Adrenal gland (tissue), 12 donors: ENCODE results near the gene PTPN14. TPM values are rescaled to one million over a fixed set of nuclear protein-coding genes. Genes with fewer than 3 reads are reported as not detected.
A peak's percentile ranks its signal among the peaks of the same experiment; 100 is the strongest.

Source experiments
- DNase-seq, 7 donors: peaks; one replicate each; pipeline ENCODE4 v3.0.0-alpha.2; 2019 to 2020
- H3K27ac ChIP-seq, 5 donors: fragments of 200-600 bp; sonication (generic) in 4 of 5; 1 replicate in 3 of 5; 2 replicates in 2 of 5; pipeline versions ENCODE4 v1.5.1 to v1.8.0; 2016 to 2020; ENCODE audit warnings: mild to moderate bottlenecking in 1 of 5
- H3K27me3 ChIP-seq: fragments of 200-600 bp; 2 replicates; pipeline ENCODE4 v1.8.0; 2021
- H3K36me3 ChIP-seq, 2 donors: fragments of 200-600 bp; replicated peaks in 1 of 2; 1 replicate in 1 of 2; 2 replicates in 1 of 2; pipeline versions ENCODE4 v1.5.1 to v1.8.0; 2018 to 2022
- H3K4me1 ChIP-seq, 2 donors: fragments of 200-600 bp; replicated peaks in 1 of 2; 1 replicate in 1 of 2; 2 replicates in 1 of 2; pipeline versions ENCODE4 v1.5.1 to v1.8.0; 2018 to 2021
- H3K4me3 ChIP-seq, 4 donors: fragments of 200-600 bp; sonication (generic) in 3 of 4; one replicate each; pipeline ENCODE4 v1.5.1; 2016 to 2018
- H3K9me3 ChIP-seq, 3 donors: fragments of 200-600 bp; sonication (generic) in 1 of 3; replicated peaks in 1 of 3; 1 replicate in 2 of 3; 2 replicates in 1 of 3; pipeline versions ENCODE4 v1.5.1 to v1.8.0; 2016 to 2021
- CTCF ChIP-seq, 6 experiments: fragments of 450-650 bp in 4 of 6; fragments of 200-600 bp in 2 of 6; sonication (generic) in 1 of 6; IDR thresholded peaks; 1 replicate in 5 of 6; 2 replicates in 1 of 6; pipeline versions ENCODE4 v1.5.1 to v1.8.0; 2016 to 2021; ENCODE audit warnings: antibody characterized with exemption in 6 of 6, mild to moderate bottlenecking in 2 of 6, moderate library complexity in 1 of 6
- POLR2A ChIP-seq, 2 donors: fragments of 450-650 bp; IDR thresholded peaks; one replicate each; pipeline ENCODE4 v1.6.1; 2017; ENCODE audit warnings: antibody characterized with exemption in 2 of 2, mild to moderate bottlenecking in 2 of 2, moderate library complexity in 1 of 2
- WGBS, 4 donors: extraction: QIAGEN DNeasy Blood & Tissue Kit in 2 of 4; methylation state at CpG; one replicate each; pipeline versions ENCODE4 v1.1.5 to v1.1.7; 2013 to 2017; 5-methylcytosine and 5-hydroxymethylcytosine counted together
- intact Hi-C, 2 donors: fragments of 100-400 bp; cut with DNase I; formaldehyde crosslinking; loops; one replicate each; pipeline versions ENCODE4 v1.14.1 to v1.15.0; 2022 to 2023
- polyA plus RNA-seq, 3 donors: library from polyadenylated mRNA; stranded (reverse); fragments of 200-250 nt in 2 of 3; fragments of 350-450 nt in 1 of 3; fragmentation: Illumina TruSeq in 1 of 3; extraction: RNeasy Lipid Tissue Mini Kit (QIAGEN cat#74804) in 1 of 3; gene quantifications; one replicate each; pipeline ENCODE4 v1.2.3, GENCODE V29; 2013 to 2014
- total RNA-seq, 9 donors: library from RNA; depleted of rRNA in 4 of 9; stranded (reverse); fragments of >200 nt in 4 of 9; fragments of 120-200 nt in 1 of 9; fragmentation: NEBNext Ultra II Directional in 1 of 9; extraction: Animal tissue kit (Norgen Biotek cat#: 25700) in 1 of 9; gene quantifications; one replicate each; pipeline versions ENCODE4 v1.1.0 to v1.2.4, GENCODE V29; 2013 to 2023
- donor health status: healthy with polysubstance abuse.
- donor health status: Bipolar disorder and iron deficiency.
- donor health status: DM: yes; HTN: yes; CAD: no.
- donor health status: DM: no; HTN: no; CAD: no.
- donor health status: DM: no; HTN: no; CAD: no.
- donor health status: DM: yes; HTN: yes; CAD: no.

The PTPN14 gene
- total and polyA plus RNA-seq, 12 donors = 7.9 to 96.2 (median 32.0) TPM

GRCh38 chr1:214455971-214456867 is 95.2 kb downstream of the PTPN14 start:
- no peak overlapping the region for H3K27ac ChIP-seq
- no peaks in the 10 kb centered on the region for H3K27me3 ChIP-seq
- H3K36me3 ChIP-seq = no peaks in the 10 kb centered on the region
- intact Hi-C loops = no loop called here
- 94 to 96% (median 95%) methylated on average over 6 of the region's 6 CpGs for WGBS, 4 donors
- TF ChIP-seq CTCF (IDR thresholded peaks at IDR 0.05) (no peak), POLR2A (IDR thresholded peaks at IDR 0.05) (no peak)
- peaks cover 11 to 17% of the 10 kb centered on the region in 2 donors for H3K4me1 ChIP-seq
- H3K9me3 ChIP-seq = no peaks in the 10 kb centered on the region
- DNase-seq = no peak
- no peak overlapping the region for H3K4me3 ChIP-seq

- intact Hi-C loops = no loop called here
- DNase-seq = no peak
- TF ChIP-seq POLR2A (IDR thresholded peaks at IDR 0.05) (no peak), CTCF (IDR thresholded peaks at IDR 0.05) (no peak)
- H3K9me3 ChIP-seq = no peaks in the 10 kb centered on the region
- WGBS, 4 donors = 77 to 81% (median 79%) methylated on average over 3 of the region's 3 CpGs
- H3K4me3 ChIP-seq = no peak overlapping the region
- peaks cover 11 to 17% of the 10 kb centered on the region in 2 donors for H3K4me1 ChIP-seq
- H3K27me3 ChIP-seq = no peaks in the 10 kb centered on the region
- no peaks in the 10 kb centered on the region for H3K36me3 ChIP-seq
- peak overlapping the region in 1 of 5 donors; percentile 7 for H3K27ac ChIP-seq
Measured at GRCh38 chr1:214455479-214455878, 95.9 kb downstream of the PTPN14 start.

- peaks cover 11 to 17% of the 10 kb centered on the region in 2 donors for H3K4me1 ChIP-seq
- TF ChIP-seq CTCF (IDR thresholded peaks at IDR 0.05) = no peak
- TF ChIP-seq POLR2A (IDR thresholded peaks at IDR 0.05) = no peak
- H3K4me3 ChIP-seq = no peak overlapping the region
- peak overlapping the region in 1 of 5 donors; percentile 7 for H3K27ac ChIP-seq
- H3K36me3 ChIP-seq = no peaks in the 10 kb centered on the region
- H3K9me3 ChIP-seq = no peaks in the 10 kb centered on the region
- DNase-seq = no peak
- WGBS, 4 donors = 37 to 53% (median 48%) methylated on average over 3 of the region's 3 CpGs
- intact Hi-C loops = no loop called here
- H3K27me3 ChIP-seq = no peaks in the 10 kb centered on the region
Measured at GRCh38 chr1:214454569-214455396, 96.6 kb downstream of the PTPN14 start.

GRCh38 chr1:214453109-214453722 is 98.2 kb downstream of the PTPN14 start:
- H3K27me3 ChIP-seq = no peaks in the 10 kb centered on the region
- intact Hi-C loops = no loop called here

More at GRCh38 chr1:214453109-214453722, 98.2 kb downstream of the PTPN14 start:
- H3K4me3 ChIP-seq = no peak overlapping the region
- no peak for DNase-seq
- 95 to 97% (median 96%) methylated on average over 3 of the region's 3 CpGs for WGBS, 4 donors
- TF ChIP-seq CTCF (IDR thresholded peaks at IDR 0.05) (no peak), POLR2A (IDR thresholded peaks at IDR 0.05) (no peak)
- no peak overlapping the region for H3K27ac ChIP-seq
- no peaks in the 10 kb centered on the region for H3K9me3 ChIP-seq
- peaks cover 11 to 17% of the 10 kb centered on the region in 2 donors for H3K4me1 ChIP-seq
- H3K36me3 ChIP-seq = no peaks in the 10 kb centered on the region
